ENCODE data around the gene KIF20A.
A peak's percentile ranks its signal among the peaks of the same experiment; 100 is the strongest.
"Not testable (repeated sequence)": the region's sequence is repeated elsewhere in the genome, so short reads cannot be mapped to it uniquely, and the experiment has no call there.

KIF20A gene

GRCh38 chr5:138178516-138179276 lies at the start of gene KIF20A, which contains the start of gene BRD8:
Gene KIF20A, plus strand, starts transcription at chr5:138179112. Its CDS starts 569 bp downstream, at chr5:138179681.
Gene BRD8, minus strand, starts transcription at chr5:138178630. Its CDS starts 16 bp downstream, at chr5:138178614.
- DNase-seq, result peak; percentile 96

- no peak for DNase-seq
These were observed 49.6 kb upstream of the KIF20A start for GRCh38 chr5:138129347-138129746.

GRCh38 chr5:138132543-138132942 lies 46.4 kb upstream of the KIF20A start:
- no peak for DNase-seq

DNA sequence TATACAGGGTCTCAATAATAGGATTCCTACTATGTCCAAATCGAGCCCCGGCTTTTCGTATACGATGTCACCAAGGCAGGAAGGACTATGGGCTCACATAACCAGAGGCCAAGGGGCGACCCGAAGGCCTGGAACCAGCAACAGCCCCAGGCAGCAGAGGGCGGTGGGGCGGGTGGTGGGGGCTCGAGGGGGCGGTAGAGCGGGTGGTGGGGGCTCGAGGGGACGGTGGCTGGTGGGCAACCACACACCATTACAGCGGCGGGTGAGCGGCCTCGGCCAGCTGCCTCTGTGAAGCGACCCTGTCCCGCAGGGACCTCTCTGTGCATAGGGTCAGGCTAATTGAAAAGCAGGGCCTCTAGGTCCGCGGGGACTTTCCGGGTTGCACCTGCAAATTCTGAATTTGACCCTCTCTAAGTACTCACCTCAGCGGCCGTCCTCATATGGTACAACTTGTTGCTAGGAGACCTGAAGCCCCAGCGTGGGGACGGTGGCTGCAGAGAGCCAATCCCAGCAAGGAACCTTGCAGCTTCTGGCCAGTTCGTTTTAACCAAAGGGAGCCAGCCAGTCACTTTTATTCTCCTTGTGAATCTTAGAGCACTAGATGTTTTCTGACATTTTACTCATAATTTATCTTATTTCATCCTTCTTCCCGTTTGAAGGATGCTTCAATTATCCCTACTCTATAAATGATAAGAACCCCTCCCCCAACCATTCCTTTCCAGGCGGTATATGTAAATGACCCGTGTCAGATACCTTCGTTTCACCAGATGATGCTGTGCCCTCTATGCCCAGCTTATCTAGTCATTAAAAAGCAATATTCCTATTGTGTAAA lies 39.7 kb upstream of the KIF20A start, which contains the start of gene NME5:
NME5 (minus strand) TSS at position 480 of the 832 bp plus-strand sequence. CDS start 648 bp downstream, outside the sequence.
- DNase-seq, result peak; percentile 7

GRCh38 chr5:138139781-138140090 lies 39.2 kb upstream of the KIF20A start:
- DNase-seq, result no peak

GRCh38 chr5:138140268-138140667 lies 38.6 kb upstream of the KIF20A start:
- no peak for DNase-seq

- no peak for DNase-seq
These were observed 37.2 kb upstream of the KIF20A start for GRCh38 chr5:138141734-138142133.

- not testable (repeated sequence) for DNase-seq
These were observed 35.3 kb upstream of the KIF20A start for GRCh38 chr5:138143578-138143977.

DNA sequence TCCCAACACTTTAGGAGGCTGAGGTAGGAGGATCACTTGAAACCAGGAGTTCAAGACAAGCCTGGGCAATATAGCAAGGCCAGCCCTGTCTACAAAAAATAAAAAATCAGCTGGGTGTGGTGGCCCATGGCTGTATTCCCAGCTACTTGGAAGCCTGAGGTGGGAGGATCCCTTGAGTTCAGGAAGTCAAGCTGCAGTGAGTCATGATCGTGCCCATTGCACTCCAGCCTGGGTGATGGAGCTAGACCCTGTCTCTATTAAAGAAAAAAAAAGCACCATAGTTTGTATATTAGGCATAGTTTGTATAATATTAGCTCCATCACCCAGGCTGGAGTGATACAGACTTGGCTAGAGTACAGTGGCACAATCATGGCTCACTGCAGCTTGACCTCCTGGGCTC lies 30.1 kb upstream of the KIF20A start:
- no peak for DNase-seq

DNA sequence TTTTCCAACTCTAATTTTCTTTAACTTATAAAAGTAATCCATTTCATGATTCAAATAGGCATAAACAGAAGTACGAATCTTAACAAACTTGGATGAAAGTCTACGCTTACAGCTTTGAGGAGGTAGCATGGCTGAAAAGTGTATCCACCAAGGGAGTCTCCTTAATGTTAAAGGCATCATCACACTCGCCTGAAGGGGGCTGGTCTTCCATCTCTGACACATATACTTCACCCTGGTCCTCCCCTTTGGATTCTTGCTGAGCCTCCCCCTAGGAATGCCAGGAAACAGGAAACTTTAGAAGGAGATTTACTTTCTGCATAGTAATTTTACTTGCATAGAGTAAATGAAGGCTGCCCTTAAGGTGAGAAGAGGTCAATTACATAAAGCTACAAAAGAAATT lies 29.4 kb upstream of the KIF20A start:
- DNase-seq, result no peak

DNA sequence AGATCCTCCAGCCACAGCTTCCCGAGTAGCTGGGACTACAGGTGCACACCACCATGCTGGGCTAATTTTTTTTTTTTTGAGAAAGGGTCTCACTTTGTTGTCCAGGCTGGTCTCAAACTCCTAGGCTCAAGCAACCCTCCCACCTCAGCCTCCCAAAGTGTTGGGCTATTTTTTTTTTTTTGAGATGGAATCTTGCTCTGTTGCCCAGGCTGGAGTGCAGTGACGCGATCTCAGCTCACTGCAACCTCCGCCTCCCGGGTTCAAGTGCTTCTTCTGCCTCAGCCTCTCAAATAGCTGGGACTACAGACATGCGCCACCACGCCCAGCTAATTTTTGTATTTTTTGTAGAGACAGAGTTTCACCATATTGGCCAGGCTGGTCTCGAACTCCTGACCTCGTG lies 22.9 kb upstream of the KIF20A start:
- DNase-seq, result not testable (repeated sequence)

DNA sequence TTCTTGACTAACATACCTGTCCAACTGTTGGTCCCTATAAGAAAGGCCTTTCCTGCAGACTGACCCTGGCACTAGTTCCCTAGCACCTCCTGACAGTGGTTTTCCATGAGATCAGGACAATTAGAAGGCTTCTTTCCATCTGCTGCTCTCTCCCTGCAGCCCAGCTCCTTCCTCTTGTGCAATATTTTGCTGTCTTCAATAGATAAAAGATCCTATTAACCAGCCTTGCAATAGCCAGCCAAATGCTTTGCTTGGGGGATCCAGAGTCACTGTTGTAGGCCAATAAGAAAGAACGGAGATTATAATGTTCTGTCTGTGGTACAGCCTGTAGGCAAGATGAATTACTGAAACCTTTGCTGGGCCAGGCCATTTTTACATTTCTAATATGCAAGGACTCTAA lies 21.3 kb upstream of the KIF20A start:
- no peak for DNase-seq

GRCh38 chr5:138159666-138160065 lies 19.2 kb upstream of the KIF20A start:
- no peak for DNase-seq

- no peak for DNase-seq
These were observed 18.2 kb upstream of the KIF20A start for GRCh38 chr5:138160706-138161105.

DNA sequence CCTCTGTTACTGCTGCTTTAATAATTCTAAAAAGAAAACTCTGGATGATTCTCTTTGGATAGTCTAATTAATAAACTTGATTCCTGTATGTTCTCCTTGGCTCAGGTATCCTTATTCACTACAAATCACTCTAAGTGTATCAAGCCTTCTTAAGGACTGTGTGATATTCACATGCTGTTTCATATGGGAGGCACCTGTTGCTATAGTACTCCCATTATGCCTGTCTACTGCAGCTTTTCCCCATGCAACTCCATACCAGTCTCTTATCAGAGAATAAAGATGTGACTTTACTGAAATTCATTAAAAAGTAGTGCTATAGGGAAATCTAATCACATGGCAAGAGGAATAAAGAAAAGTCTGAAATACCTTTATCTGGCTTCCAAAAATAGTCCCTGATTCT lies 15.2 kb upstream of the KIF20A start:
- no peak for DNase-seq

- DNase-seq, result no peak
These were observed 9.8 kb upstream of the KIF20A start for GRCh38 chr5:138169124-138169523.

DNA sequence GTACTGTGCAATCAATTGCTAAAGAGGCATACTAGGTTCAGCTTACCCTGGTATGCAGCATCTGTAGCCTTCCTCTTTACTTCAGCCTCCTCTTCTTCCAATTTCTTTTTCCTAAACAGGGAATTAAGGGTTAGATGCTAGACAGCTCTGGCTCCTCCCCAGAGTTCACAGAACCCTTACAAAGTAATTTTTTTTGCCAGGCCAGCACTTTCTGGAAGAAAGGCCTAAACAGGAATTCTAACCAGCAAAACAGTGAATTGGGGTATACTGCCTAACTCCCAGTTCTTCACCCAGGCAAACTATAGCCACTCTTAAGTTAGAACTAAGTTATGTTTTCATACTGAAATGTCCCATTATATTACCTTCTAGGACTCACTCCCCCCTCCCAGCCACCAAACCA lies 8.6 kb upstream of the KIF20A start:
- DNase-seq, result no peak

- DNase-seq, result peak; percentile 40
These were observed 884 bp upstream of the KIF20A start for GRCh38 chr5:138177941-138178515.

DNA sequence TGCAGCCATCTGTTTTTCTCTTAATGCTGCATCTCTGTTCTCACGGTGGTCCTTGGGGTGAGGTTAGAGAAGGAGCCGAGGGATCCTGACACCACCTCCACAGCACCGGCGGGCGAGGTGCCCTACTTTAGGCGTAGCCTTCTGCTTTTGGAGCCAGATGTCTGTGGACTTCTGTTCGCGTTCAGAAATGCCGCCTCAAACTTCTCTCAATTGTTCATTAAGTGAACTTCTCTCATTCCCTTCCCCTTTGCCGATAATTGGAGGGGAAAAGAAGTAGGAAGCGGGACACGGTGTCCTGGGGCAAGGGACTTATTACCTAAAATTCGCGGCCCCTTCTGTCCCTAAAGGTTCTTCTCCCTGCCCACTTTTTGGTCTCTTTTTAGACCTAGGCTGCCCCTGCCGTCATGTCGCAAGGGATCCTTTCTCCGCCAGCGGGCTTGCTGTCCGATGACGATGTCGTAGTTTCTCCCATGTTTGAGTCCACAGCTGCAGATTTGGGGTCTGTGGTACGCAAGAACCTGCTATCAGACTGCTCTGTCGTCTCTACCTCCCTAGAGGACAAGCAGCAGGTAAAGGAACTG lies 455 bp downstream of the KIF20A start:
- peak; percentile 18 for DNase-seq

GRCh38 chr5:138180183-138180782 lies 1.4 kb downstream of the KIF20A start:
- DNase-seq, result peak; percentile 69

DNA sequence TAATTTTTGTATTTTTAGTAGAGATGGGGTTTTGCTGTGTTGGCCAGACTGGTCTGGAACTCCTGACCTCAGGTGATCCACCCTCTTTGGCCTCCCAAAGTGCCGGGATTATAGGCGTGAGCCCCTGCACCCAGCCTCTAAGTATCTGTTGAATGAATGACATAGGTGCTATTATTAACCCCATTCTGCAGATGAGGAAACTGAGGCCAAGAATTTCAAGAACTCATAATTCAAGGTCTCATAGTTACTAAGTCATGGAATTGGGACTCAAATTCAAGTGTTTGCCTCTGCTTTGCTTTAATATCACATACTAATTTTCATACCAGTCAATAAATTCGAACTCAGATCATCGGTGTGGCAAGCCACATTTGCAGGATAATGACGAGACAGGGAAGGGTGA lies 1.9 kb downstream of the KIF20A start:
- DNase-seq, result no peak

DNA sequence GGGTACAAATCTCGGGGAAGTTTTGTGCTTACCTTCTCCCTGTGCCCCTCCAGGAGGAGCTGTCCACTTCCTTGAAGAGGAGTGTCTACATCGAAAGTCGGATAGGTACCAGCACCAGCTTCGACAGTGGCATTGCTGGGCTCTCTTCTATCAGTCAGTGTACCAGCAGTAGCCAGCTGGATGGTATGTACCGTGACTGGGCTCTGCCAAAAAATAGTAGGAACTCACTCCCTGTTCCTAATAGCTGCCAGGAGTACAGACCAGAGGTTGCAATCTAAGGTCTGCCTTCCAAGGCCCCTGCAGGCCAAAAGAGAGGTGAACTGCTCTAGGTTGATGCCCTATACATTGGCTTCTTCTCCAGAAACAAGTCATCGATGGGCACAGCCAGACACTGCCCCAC lies 3.9 kb downstream of the KIF20A start:
- no peak for DNase-seq

DNA sequence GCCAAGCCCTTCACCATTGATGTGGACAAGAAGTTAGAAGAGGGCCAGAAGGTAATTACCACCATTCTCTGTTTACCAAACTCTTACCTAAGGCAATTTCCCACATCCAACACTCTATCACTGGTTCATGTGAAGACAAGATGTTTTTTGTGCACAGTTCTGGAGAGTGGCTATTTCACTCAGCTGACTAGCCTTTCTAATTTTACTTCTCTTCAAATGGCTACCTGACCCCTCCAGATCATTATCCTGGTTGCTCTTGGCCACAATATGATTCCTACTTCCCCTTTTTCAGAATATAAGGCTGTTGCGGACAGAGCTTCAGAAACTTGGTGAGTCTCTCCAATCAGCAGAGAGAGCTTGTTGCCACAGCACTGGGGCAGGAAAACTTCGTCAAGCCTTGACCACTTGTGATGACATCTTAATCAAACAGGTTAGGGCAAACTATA lies 7.1 kb downstream of the KIF20A start:
- DNase-seq, result no peak
